Body of pancreas (tissue), 4 donors: ENCODE measurements around the gene HS6ST2.

ENCODE experiments used
- POLR2A ChIP-seq, 3 donors: fragments of 450-650 bp; IDR thresholded peaks; one replicate each; pipeline ENCODE4 v1.6.1; 2016; ENCODE audit warnings: antibody characterized with exemption in 3 of 3, mild to moderate bottlenecking in 2 of 3
- TF ChIP-seq, protein P1 (sequence below), 7 experiments: fragments of 450-650 bp in 4 of 7; fragments of 200-600 bp in 3 of 7; sonication (generic) in 3 of 7; IDR thresholded peaks; one replicate each; pipeline ENCODE4 v1.5.1; 2016 to 2019; ENCODE audit warnings: antibody characterized with exemption in 7 of 7

DNA sequence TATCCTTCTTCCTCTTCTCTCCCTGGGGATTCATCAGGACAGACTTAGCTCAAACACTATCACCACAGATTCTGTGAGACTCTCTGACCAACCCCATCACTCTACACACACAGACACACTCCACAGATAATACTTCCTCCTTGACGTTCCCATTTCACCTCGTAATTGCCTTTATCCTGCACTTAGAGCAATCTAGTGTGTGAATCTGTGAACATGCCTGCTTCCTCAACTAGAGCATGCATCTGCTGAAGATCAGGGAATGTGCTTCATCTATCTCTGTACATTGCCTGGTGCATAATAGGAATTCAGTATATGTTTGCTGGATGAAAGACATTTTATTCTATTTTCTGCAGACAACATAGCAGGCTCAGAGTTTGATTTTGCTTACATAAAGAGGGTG lies 25.1 kb upstream of the HS6ST2 start:
- TF ChIP-seq, protein P1, sequence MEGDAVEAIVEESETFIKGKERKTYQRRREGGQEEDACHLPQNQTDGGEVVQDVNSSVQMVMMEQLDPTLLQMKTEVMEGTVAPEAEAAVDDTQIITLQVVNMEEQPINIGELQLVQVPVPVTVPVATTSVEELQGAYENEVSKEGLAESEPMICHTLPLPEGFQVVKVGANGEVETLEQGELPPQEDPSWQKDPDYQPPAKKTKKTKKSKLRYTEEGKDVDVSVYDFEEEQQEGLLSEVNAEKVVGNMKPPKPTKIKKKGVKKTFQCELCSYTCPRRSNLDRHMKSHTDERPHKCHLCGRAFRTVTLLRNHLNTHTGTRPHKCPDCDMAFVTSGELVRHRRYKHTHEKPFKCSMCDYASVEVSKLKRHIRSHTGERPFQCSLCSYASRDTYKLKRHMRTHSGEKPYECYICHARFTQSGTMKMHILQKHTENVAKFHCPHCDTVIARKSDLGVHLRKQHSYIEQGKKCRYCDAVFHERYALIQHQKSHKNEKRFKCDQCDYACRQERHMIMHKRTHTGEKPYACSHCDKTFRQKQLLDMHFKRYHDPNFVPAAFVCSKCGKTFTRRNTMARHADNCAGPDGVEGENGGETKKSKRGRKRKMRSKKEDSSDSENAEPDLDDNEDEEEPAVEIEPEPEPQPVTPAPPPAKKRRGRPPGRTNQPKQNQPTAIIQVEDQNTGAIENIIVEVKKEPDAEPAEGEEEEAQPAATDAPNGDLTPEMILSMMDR (IDR thresholded peaks at IDR 0.05): no peak
- TF ChIP-seq POLR2A (IDR thresholded peaks at IDR 0.05): no peak
